Measurements from ENCODE around the gene BMP6. TPM values are rescaled to one million over a fixed set of nuclear protein-coding genes. Genes with fewer than 3 reads are reported as not detected.

The BMP6 gene
- polyA plus RNA-seq, 1 experiment, result 0.77 TPM

DNA sequence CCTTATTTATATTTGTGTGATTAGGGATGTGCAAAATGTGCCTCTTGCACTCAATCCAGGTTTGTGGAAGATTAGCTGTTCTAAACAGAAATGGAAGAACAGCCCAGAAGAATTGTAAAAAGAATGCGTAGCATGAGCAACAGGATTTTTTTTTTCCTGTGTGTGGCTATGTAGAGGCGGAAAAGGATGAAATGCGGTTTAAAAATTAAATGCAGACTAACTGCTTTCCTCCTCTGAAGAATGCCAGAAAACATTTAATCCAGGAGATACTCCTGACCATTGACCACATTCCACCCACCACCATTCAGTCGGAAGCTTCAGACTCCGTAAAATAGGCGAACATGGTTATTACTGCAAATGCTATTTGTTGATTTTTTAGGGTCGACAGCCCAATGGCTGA, 83.4 kb downstream of the BMP6 start:
- no peak for DNase-seq (ENCODE audit: low read depth, low spot score)
- TF ChIP-seq, protein P1, sequence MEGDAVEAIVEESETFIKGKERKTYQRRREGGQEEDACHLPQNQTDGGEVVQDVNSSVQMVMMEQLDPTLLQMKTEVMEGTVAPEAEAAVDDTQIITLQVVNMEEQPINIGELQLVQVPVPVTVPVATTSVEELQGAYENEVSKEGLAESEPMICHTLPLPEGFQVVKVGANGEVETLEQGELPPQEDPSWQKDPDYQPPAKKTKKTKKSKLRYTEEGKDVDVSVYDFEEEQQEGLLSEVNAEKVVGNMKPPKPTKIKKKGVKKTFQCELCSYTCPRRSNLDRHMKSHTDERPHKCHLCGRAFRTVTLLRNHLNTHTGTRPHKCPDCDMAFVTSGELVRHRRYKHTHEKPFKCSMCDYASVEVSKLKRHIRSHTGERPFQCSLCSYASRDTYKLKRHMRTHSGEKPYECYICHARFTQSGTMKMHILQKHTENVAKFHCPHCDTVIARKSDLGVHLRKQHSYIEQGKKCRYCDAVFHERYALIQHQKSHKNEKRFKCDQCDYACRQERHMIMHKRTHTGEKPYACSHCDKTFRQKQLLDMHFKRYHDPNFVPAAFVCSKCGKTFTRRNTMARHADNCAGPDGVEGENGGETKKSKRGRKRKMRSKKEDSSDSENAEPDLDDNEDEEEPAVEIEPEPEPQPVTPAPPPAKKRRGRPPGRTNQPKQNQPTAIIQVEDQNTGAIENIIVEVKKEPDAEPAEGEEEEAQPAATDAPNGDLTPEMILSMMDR (IDR thresholded peaks at IDR 0.05; ENCODE audit: low read depth, low read length), result no peak
- ChIA-PET CTCF (interaction anchor here (0.6 to 1.5 kb wide), 2 partner anchors 23 to 29 kb away, joined by 3 read pairs; no protein-coding TSS in a partner anchor), POLR2A (no interaction called here)
- H3K27ac ChIP-seq (ENCODE audit: low read depth, low read length), result no peak overlapping the region
- H3K9me3 ChIP-seq (ENCODE audit: control insufficient read depth, insufficient read depth, low read length), result no peaks in the 10 kb centered on the region
- no peak overlapping the region for H3K4me3 ChIP-seq (ENCODE audit: low read depth, low read length)
- H3K27me3 ChIP-seq (ENCODE audit: control insufficient read depth, insufficient read depth, low read length), result no peaks in the 10 kb centered on the region

DNA sequence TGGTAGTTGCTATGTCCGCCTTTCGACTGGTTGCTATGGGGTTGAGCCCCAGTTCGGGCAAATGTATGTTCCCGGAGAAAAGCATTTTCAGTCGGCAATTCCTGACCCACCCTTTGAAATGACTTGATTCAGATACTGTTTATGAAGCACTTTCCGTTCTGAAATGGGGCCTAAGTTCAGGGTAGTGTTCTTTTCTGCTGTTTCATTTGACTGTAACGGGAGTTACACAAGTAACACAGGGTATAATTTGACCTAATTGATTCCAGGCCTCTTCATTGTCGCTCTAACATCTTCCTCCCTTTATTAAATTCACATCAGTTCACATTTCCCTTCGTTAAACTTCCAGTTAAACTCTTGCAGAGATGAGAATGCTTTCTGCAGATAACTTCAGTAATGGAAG, 85.5 kb downstream of the BMP6 start:
- TF ChIP-seq, protein P1 (IDR thresholded peaks at IDR 0.05; ENCODE audit: low read depth, low read length), result no peak
- no peak overlapping the region for H3K4me3 ChIP-seq (ENCODE audit: low read depth, low read length)
- no peak overlapping the region for H3K27ac ChIP-seq (ENCODE audit: low read depth, low read length)
- H3K9me3 ChIP-seq (ENCODE audit: control insufficient read depth, insufficient read depth, low read length), result no peaks in the 10 kb centered on the region
- POLR2A ChIA-PET, result no interaction called here
- no peak for DNase-seq (ENCODE audit: low read depth, low spot score)
- H3K27me3 ChIP-seq (ENCODE audit: control insufficient read depth, insufficient read depth, low read length), result no peaks in the 10 kb centered on the region
- CTCF ChIA-PET, result no interaction called here

DNA sequence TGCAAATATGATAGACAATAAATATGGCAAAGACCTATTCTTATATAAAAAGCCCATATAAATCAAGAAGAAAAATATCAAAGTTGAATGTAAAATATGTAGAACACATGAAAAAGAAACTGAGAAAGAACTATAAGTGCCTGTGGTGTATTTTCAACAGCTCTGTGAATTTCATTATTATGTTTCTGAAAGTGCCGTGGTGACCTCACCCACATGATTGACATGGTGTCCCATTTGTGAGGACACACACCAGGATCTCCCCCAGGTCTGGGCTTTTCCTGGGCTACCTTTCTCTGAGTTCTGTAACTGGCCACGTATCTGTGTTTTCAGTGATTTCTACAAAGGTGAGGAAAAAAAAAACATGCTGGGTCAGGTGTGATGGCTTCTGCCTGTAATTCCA, 86.7 kb downstream of the BMP6 start:
- no peak for DNase-seq (ENCODE audit: low read depth, low spot score)
- no peak overlapping the region for H3K4me3 ChIP-seq (ENCODE audit: low read depth, low read length)
- POLR2A ChIA-PET, result no interaction called here
- CTCF ChIA-PET, result no interaction called here
- H3K27me3 ChIP-seq (ENCODE audit: control insufficient read depth, insufficient read depth, low read length), result no peaks in the 10 kb centered on the region
- TF ChIP-seq, protein P1 (IDR thresholded peaks at IDR 0.05; ENCODE audit: low read depth, low read length), result no peak
- H3K27ac ChIP-seq (ENCODE audit: low read depth, low read length), result no peak overlapping the region
- H3K9me3 ChIP-seq (ENCODE audit: control insufficient read depth, insufficient read depth, low read length), result no peaks in the 10 kb centered on the region

DNA sequence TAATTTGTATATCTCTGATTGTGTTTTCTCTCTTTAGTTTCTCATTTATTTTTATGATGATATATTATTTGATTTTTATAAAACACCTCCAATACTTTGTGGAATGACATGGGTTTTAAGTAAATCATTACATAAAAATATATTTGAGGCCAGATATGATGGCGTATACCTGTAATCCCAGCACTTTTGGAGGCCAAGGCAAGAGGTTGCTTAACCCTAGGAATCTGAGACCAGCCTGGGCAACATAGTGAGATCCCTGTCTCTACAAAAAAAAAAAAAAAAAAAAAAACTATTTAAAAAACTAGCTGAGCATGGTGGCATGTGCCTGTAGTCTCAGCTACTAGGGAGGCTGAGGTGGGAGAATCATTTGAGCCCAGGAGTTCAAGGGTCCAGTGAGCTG, 87.3 kb downstream of the BMP6 start:
- Histone ChIP-seq H3K9me3 (ENCODE audit: control insufficient read depth, insufficient read depth, low read length) (no peaks in the 10 kb centered on the region), H3K4me3 (ENCODE audit: low read depth, low read length) (no peak overlapping the region), H3K27ac (ENCODE audit: low read depth, low read length) (no peak overlapping the region), H3K27me3 (ENCODE audit: control insufficient read depth, insufficient read depth, low read length) (no peaks in the 10 kb centered on the region)
- POLR2A ChIA-PET, result interaction anchor here (0.7 kb wide), 1 partner anchor 212 kb away, joined by 3 read pairs; no protein-coding TSS in a partner anchor
- no peak for DNase-seq (ENCODE audit: low read depth, low spot score)
- CTCF ChIA-PET, result interaction anchor here (0.6 kb wide), 1 partner anchor 246 kb away, joined by 3 read pairs; no protein-coding TSS in a partner anchor
- TF ChIP-seq, protein P1 (IDR thresholded peaks at IDR 0.05; ENCODE audit: low read depth, low read length), result no peak

DNA sequence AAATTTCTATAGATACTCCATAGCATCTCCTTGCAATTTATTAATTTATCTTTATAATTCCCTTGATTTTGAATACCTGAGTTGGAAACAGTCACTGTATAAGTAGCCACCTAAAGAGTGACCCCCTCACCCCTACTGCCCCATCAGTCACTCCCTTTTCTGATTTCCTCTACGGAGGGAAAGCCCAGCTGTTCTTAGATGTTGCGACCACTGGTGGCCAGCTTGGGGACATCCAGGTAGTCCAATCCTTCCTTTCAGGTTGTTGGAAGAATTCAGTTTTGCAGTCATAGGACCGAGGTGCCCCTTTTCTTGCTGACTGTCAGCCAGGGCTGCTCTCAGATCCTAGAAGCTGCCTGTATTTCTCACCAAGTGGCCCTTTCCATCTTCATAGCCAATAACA, 87.8 kb downstream of the BMP6 start:
- POLR2A ChIA-PET, result interaction anchor here (0.7 kb wide), 2 partner anchors 26 to 212 kb away, joined by 3 to 9 read pairs; no protein-coding TSS in a partner anchor
- no peaks in the 10 kb centered on the region for H3K9me3 ChIP-seq (ENCODE audit: control insufficient read depth, insufficient read depth, low read length)
- DNase-seq (ENCODE audit: low read depth, low spot score), result no peak
- CTCF ChIA-PET, result interaction anchor here (0.6 kb wide), 1 partner anchor 245 kb away, joined by 3 read pairs; no protein-coding TSS in a partner anchor
- H3K27me3 ChIP-seq (ENCODE audit: control insufficient read depth, insufficient read depth, low read length), result no peaks in the 10 kb centered on the region
- no peak overlapping the region for H3K27ac ChIP-seq (ENCODE audit: low read depth, low read length)
- TF ChIP-seq, protein P1 (IDR thresholded peaks at IDR 0.05; ENCODE audit: low read depth, low read length), result no peak
- H3K4me3 ChIP-seq (ENCODE audit: low read depth, low read length), result no peak overlapping the region

Measured in AG04450 (cell line).